SU-DHL-6 (cell line): ENCODE data around the gene MGAT4A.

Source experiments
- CTCF ChIP-seq: fragments of 200-600 bp; sonication (generic); IDR thresholded peaks from one replicate; pipeline ENCODE4 v1.5.1; 2017; ENCODE audit warnings: antibody characterized with exemption, mild to moderate bottlenecking, low read length, moderate library complexity; ENCODE audit not compliant: insufficient read depth, poor library complexity, severe bottlenecking
- EZH2phosphoT487 ChIP-seq: fragments of 200-600 bp; sonication (generic), shearing (Covaris generic); conservative IDR thresholded peaks from 2 replicates; pipeline ENCODE4 v1.6.1; 2018; ENCODE audit warnings: mild to moderate bottlenecking, antibody characterized with exemption, low read length, moderate library complexity, mixed read lengths

- TF ChIP-seq CTCF = no peak
- TF ChIP-seq EZH2phosphoT487 = no peak
Observed at GRCh38 chr2:98731894-98732349, 990 bp upstream of the MGAT4A start.
